NCI-H524 treated with DMSO at 0.1 percent for 48 hours (cell line): ENCODE results near the gene ANTXRL.
"Not testable (repeated sequence)": the region's sequence is repeated elsewhere in the genome, so short reads cannot be mapped to it uniquely, and the experiment has no call there.

ENCODE experiments used
- DNase-seq: peaks from one replicate; lab custom pipeline; 2025; lab: John Stamatoyannopoulos, UW

Gene ANTXRL

DNA sequence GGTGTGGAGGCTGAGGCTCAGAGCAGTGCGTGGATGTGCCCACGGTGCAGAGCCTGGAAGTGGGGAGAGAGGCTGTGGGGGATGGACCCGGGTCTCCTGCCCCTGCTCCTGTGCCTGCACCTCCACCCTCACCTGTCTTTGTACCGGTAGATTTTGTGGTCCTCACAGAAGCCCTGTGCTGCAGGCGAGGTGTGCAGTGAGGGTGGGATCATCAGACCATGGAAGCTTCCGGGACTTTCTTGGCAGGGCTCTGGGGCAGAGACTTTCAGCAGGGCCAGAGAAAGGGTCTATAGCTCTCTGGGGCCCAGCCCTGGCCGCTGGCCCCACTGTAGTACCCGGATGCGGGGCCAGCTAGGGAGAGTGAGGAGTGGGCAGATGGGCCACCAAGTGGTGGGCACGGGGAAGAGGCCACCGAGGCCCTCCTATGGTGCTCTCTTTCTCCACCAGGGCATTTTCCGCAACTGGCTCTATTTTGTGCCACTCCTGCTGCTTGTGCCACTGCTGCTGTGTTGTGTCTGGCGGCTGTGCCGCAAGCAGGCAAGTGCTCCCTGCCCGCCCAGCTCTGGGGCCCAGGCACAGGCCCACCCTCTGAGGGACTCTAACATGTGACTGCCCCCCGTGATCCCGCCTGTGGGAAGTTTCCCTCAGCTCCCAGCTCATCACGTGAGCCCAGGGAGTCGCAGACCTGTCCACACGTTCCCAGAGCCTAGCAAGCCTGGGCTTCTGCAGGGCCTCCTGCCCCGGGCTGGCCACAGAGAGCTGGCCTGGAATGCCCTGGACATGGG lies 22.1 kb downstream of the ANTXRL start:
- DNase-seq: no peak

- no peak for DNase-seq
Observed at GRCh38 chr10:46309511-46310142, 22.8 kb downstream of the ANTXRL start.

- DNase-seq: no peak
Observed at GRCh38 chr10:46310143-46310514, 23.3 kb downstream of the ANTXRL start.

DNA sequence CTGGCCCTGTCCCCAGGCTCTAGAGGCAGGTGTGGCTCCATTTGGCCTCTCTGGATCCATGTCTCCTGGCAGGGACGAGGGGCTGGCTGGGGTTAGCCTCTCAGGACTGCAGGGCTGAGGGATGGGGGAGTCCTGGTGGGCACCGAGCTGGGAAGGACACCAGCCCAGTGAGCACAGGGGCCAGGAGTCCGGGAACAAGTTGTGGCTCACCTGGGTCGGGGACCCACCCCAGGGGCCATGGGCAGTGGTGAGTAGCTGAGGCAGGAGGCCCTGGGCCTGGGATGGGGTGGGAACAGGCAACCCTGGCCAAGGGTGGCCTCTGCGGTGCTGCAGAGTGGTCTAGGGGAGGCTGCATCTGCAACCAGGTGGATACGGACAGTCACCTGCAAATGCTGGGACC lies 24.1 kb downstream of the ANTXRL start:
- DNase-seq: no peak

GRCh38 chr10:46311501-46311951 lies 24.7 kb downstream of the ANTXRL start:
- DNase-seq: no peak

DNA sequence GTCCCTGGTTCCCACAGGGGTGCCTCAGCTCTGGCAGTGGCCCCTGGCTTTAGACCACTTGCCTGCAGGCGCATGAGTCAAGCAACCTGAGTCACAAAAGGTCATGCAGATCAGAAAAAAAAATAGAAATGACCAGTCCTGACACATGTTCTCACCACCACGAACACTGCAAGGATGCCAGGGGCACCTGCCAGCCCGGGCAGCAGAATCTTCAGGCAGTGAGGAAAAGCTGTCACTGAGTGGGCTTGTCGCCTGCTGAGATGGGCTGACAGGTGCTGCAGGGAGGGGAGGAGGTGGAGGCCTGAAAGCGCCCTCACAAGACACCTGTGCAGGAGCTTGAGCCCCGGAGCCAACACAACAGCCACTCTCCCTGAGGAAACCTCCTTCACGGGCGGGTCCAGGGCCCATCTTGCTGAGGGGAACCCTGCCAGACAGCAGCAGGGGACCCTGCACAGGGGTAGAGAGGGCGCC lies 25.2 kb downstream of the ANTXRL start:
- not testable (repeated sequence) for DNase-seq

- no peak for DNase-seq
Observed at GRCh38 chr10:46312953-46313352, 26.2 kb downstream of the ANTXRL start.

GRCh38 chr10:46314071-46314470 lies 27.3 kb downstream of the ANTXRL start:
- DNase-seq: no peak

DNA sequence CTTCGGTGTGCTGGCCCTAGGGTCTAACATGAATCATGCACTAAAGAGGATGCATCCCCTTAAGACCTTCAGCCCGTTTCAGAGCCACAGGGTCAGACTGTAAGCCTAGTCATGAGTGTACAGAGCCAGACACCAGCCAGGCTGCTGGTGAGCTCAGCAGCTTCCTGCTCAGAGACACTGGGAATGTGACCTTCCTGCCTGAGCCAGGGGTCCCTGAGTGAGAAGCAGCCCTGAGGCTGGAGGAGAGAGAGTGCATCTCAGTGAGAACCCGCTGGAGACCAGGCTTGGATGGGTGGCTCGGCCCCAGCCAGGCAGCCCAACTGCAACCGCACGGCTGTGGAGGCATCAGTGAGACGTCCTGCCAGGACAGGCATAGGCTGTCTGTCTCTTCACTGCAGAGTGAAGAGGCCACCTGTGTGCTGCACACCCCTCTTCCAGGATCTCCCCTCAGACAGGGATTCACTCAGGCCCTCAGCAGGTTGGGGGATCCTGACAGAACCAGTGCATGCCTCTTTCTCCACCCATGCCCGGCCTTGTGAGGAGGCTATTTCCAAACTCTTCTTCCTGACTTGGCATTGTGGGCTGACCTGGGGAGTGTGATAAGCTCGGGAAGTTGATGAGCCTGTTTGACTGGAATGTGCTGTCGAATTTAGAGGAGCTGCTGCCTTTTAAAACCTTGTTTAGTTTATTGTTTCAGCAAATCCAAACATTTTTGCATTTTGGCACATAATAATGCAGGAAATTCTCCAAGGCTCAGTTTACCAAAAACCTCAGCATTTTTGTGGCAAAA lies 28.5 kb downstream of the ANTXRL start:
- DNase-seq: not testable (repeated sequence)

GRCh38 chr10:46317370-46317769 lies 30.6 kb downstream of the ANTXRL start:
- no peak for DNase-seq

GRCh38 chr10:46317889-46318288 lies 31.1 kb downstream of the ANTXRL start:
- DNase-seq: no peak

GRCh38 chr10:46318799-46319198 lies 32.0 kb downstream of the ANTXRL start:
- DNase-seq: no peak

- DNase-seq: no peak
Observed at GRCh38 chr10:46319389-46319788, 32.6 kb downstream of the ANTXRL start.

- DNase-seq: no peak
Observed at GRCh38 chr10:46321770-46322169, 35.0 kb downstream of the ANTXRL start.

DNA sequence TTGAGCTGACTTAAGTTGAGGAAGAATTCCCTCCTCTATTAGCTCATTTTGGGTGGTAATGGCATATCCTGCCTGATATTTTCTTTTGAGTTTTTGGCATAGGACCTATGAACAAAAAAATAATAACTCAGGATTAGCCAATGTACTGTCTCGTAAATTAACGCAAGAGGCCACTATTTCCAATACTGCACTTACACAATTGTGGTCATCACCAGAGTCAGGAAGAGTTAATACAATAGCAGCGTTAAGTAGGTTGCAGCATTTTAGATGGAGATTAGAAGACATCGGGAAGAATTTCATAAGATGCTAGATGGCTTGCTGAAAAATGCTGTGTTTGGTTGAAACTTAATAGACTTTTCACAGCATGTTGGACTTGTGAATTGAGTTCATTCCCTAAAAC lies 36.4 kb downstream of the ANTXRL start:
- DNase-seq: no peak

- DNase-seq: no peak
Observed at GRCh38 chr10:46325021-46325420, 38.2 kb downstream of the ANTXRL start.

GRCh38 chr10:46326066-46326465 lies 39.3 kb downstream of the ANTXRL start:
- no peak for DNase-seq

DNA sequence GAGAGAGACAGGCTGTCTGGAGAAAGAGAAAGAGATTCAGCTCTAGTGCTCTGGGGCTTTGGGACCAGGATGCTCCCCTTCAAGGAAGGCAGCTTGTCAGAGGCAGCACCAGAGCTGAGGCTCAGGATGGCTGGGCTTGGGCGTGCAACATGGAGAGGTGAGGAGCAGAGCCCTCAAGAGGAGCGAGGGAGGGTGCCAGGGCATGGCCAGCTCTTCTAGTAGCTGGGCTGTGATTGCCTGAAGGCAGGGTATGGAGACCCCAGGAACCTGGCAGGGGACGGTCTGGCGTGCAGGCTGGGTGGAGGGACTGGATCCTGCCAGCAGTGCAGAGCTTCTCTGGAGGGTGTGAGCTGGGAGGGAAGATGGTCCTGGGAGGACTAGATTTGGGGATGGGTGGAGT lies 40.2 kb downstream of the ANTXRL start:
- DNase-seq: no peak

DNA sequence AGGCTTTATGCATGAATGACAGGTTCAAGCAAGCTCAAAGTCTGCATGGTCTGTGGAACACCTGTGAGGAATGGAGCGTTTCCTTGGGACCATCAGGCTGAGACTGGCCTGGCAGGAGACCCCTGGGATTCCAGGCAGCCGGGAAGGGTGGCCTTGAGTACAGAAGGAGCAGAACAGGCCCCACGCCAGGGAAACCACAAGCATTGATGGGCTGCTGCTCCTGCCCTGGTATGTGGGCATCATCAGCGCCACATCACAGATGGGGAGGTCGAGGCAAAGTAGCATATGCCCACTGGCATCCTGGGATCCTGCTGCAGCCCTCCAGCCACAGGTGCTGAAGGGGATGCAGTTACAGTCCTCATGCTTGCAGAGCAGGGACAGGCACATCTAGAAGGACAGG lies 40.9 kb downstream of the ANTXRL start:
- DNase-seq: no peak

DNA sequence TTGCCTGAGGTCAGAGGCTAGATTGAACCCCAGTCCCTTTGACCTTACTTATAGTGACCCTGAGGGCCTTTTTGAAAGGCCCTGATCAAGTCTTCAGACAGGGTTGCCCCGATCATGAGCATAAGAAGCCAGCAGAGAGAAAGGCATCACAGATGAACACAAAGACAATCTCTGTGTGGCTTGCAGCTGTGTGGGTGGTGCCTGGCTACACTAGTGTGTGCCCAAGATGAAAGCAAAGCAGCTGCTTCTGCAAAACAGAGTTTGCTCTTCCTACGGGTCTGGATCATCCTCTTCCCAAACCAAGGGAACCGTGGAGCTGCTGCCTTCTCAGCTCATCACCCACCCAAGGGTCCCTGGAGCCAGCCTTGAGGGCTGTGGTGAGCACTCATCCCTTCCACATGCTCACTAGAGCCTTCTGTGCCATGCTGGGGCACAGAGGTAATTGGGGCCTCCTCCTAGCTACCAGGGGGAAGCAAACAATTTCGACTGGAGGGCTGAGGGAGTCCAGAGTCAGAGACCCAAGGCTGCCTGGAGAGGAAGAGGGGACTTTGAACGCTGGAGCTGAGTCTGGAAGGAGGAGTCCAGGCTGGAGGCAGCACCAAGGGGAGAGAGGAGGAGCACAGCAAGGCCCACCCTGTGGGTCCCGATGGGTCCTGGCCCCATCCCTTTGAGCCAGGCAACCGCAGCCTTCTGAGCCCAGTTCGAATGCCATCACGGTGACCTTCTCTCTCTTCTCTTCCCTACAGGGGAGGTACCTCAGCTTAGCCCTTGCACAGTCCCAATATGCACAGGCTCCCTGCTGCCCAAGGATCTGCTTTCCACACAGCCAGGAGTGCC lies 42.3 kb downstream of the ANTXRL start:
- no peak for DNase-seq

GRCh38 chr10:46329690-46330016 lies 42.9 kb downstream of the ANTXRL start:
- no peak for DNase-seq

DNA sequence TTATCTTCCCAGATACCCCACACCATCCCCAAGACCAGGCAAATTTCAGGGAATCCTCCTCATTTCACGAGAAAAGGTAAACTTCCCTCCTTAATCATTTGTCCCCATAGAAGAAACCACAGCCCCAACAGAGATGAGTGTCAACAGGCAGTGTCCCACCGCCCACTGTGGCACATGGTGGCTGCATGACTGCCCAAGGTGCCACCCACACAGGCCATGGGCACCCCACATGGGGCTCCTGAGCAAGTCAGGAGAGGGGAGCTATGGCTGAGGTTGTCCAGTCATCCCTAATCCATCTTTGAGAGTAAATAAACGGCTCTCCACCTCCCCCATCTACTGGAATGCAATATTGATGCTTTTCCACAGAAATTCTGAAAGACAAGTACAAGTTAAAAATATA lies 44.1 kb downstream of the ANTXRL start:
- DNase-seq: no peak
